GM12873 (cell line): ENCODE data around the gene CBL.
A peak's percentile ranks its signal among the peaks of the same experiment; 100 is the strongest.

ENCODE experiments used
- TF ChIP-seq, protein P1 (sequence below): IDR thresholded peaks from 2 replicates; pipeline ENCODE4 v1.5.1; 2012; ENCODE audit warnings: low read depth, mild to moderate bottlenecking, moderate library complexity, low read length, control low read depth; ENCODE audit not compliant: insufficient read depth; ENCODE audit errors: missing control alignments

The CBL gene

DNA sequence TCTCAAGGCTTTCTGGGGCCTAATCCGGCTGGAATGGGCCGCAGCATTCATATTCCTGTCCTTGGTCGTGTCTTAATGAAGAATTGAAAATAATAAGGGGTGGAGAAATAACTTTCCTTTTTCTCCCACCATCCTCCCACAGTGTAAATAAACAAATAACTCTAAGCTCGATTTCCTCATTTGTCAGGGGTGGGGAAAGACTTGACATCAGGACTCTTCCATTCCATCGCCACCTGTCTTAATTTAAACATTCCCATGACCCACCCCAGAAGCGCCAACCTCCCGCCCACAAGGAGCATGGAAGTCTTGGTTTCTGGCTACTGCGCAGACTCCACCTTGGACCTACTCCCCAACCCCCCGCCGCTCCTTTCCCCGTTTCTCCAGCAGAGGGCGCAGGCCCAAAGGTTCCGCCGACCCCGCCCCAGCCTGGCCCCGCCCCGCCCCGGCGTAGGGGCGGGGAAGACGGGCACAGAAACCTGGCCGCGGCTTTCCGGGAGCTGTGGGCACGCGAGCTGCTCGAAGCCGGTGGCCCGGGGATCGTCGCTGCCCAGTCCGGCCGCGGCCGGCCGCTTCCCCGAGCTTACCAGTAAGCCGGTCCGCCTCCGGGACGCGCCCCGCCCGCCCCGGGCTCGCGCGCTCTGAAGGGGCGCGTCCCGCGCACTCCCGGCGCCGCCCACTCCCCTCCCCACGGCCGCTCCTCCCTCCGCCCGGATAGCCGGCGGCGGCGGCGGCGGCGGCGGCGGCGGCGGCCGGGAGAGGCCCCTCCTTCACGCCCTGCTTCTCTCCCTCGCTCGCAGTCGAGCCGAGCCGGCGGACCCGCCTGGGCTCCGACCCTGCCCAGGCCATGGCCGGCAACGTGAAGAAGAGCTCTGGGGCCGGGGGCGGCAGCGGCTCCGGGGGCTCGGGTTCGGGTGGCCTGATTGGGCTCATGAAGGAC lies at the start of gene CBL:
TSS of gene CBL (plus strand) at position 766 of the 937 bp plus-strand sequence. CDS start at position 845, 79 bp downstream.
- TF ChIP-seq, protein P1, sequence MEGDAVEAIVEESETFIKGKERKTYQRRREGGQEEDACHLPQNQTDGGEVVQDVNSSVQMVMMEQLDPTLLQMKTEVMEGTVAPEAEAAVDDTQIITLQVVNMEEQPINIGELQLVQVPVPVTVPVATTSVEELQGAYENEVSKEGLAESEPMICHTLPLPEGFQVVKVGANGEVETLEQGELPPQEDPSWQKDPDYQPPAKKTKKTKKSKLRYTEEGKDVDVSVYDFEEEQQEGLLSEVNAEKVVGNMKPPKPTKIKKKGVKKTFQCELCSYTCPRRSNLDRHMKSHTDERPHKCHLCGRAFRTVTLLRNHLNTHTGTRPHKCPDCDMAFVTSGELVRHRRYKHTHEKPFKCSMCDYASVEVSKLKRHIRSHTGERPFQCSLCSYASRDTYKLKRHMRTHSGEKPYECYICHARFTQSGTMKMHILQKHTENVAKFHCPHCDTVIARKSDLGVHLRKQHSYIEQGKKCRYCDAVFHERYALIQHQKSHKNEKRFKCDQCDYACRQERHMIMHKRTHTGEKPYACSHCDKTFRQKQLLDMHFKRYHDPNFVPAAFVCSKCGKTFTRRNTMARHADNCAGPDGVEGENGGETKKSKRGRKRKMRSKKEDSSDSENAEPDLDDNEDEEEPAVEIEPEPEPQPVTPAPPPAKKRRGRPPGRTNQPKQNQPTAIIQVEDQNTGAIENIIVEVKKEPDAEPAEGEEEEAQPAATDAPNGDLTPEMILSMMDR, result peak; percentile 83

DNA sequence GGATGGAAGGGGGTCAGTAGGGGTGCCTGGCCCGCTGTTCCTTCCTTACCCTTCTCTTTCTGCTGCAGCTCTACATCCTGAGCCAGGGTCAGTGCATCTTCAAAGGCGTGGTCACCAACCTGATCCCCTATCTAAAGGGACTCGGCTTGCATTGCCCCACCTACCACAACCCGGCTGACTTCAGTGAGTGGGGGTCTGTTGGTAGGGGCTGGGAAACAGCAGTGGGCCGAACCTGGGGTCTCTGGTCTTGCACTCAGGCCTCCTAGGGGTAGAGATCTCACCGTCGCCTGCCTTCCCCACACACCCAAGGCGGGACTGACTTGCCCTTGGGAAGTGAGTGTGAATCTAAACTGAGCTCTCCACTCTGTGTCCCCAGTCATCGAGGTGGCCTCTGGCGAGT lies 49.6 kb upstream of the CBL start:
- TF ChIP-seq, protein P1, result no peak

DNA sequence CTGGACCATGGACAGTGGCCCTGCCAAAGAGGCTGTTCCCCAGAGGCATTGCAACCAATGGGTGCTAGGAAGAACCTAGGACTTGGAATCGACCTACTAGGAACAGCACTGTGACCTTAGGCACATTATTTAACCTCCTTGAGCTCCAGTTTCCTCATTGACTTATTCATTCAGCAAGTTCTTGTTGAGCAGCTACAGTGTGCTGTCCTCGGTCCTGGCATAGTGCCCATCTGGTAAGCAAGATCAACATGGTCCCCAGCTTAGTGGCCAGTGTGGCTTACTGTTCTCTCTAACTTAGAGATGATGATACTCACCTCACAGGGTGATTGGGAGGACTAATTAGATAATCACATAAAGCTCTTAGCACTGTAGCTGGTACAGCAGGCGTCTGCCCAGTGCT lies 49.1 kb upstream of the CBL start:
- TF ChIP-seq, protein P1, result no peak

DNA sequence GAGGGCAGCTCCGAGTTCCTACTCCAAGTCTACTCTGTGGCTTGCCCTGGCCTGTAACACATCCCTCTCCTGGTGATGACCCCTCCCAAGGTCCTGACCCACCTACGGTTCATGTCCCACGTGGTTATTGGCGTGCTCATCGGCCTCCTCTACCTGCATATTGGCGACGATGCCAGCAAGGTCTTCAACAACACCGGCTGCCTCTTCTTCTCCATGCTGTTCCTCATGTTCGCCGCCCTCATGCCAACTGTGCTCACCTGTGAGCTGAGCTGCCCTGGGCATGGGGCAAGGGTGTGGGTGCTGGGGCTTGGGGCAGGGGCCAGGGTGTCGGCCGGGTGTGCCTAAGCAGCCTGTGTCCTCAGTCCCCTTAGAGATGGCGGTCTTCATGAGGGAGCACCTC lies 47.7 kb upstream of the CBL start:
- TF ChIP-seq, protein P1, result no peak

DNA sequence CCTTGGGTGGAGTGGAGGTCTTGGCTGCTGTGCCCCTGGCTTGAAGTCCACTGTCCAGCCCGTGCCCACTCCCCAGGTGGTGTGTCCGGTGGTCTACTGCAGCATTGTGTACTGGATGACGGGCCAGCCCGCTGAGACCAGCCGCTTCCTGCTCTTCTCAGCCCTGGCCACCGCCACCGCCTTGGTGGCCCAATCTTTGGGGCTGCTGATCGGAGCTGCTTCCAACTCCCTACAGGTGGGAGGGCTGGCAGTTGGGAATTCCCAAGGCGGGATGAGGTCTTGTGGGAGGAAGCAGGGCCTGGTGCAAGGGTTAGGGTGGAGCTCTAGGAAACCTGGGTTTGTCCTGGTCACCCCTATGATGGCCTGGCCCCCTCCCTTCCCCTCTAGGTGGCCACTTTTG lies 46.0 kb upstream of the CBL start:
- TF ChIP-seq, protein P1, result no peak

DNA sequence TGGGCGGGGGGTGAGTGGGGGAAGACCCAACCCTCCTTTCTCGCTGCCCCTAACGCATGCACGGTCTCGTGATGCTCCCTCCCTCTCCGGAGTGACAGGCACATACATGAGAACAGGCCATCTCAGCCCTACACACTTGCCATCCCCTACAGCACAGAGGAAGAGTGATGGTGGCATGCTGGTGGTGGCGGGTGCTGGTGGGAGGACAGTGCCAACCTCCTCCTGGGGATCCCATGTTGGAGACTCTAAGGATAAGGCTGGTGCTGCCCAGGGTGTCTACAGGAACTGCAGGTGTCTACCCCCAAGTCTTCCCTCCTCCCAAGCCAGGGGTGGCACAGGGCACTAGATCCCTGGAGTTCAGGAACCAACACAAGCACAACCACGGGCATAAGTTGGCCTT lies 44.3 kb upstream of the CBL start:
- TF ChIP-seq, protein P1, result no peak

DNA sequence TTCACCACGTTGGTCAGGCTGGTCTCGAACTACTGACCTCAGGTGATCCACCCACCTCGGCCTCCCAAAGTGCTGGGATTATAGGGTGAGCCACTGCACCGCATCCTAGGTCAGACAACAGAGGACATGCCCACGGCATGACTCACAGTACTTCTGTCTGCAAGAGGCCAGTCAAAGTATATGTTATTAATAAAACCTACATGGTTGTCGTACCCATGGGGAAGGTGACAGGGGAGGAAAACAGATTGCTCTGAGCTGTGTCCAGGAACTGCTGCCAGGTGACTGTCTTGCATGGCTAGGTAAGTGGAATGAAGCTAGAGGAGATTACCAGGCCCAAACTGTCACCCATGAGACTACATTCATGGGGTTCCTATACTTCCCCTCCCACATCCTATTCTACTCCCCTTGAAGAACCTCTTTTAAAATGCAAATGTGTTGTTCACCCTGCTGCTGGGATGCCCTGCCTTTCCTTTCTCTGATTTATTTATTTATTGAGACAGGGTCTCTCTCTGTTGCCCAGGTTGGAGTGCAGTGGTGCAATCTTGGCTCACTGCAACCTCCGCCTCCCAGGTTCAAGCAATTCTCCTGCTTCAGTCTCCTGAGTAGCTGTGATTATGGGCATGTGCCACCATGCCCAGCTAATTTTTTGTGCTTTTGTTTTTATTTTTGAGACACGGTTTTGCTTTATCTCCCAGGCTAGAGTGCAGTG lies 39.6 kb upstream of the CBL start:
- TF ChIP-seq, protein P1, result no peak
